A549 (cell line): Measurements from ENCODE around the gene GPRIN3.

Source experiments
- MYC ChIP-seq: IDR thresholded peaks from 2 replicates; pipeline ENCODE4 v1.6.1; 2012; ENCODE audit warnings: mild to moderate bottlenecking, inconsistent platforms, low read length, improper control_type of control experiment, borderline replicate concordance
- RCOR1 ChIP-seq: fragments of 150-350 bp; IDR thresholded peaks from 2 replicates; pipeline ENCODE4 v1.6.1; 2014; ENCODE audit warnings: antibody characterized with exemption, low read length, low read depth
- TF ChIP-seq, protein P1 (sequence below): fragments of >200 bp; sonication (Bioruptor Twin); formaldehyde crosslinking; IDR thresholded peaks from 3 replicates; pipeline ENCODE4 v1.5.1; 2016

DNA sequence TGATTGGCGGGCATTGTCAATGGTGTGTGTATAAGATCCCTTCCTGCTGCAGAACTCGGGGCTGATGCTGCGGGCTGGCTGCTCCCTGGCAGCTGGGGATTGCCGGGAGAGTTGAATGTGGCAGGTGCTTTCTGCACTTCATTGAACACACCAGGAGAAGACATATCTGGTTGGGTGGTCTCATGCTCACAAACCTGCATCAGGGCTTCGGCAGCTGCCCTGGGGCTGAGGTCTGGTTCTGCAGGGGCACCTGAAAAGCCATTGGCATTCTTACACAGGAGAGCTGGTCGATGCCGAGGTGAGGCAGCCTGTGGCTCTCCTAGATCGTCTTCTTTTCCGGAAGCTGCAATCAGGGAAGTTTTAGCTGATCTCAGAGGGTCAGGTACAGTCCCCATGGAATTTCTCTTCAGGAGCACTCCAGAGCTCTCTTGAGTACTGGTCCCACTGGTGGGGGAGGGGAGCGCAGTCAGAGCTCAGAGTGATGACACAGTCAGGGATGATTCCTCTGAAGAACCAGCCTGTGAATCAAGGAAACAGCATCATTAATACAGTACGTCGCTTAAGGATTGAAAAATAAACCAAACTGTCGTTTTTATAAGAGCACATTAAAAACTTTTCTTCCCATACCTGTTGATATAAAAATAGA, 57.8 kb downstream of the GPRIN3 start:
- TF ChIP-seq, protein P1, sequence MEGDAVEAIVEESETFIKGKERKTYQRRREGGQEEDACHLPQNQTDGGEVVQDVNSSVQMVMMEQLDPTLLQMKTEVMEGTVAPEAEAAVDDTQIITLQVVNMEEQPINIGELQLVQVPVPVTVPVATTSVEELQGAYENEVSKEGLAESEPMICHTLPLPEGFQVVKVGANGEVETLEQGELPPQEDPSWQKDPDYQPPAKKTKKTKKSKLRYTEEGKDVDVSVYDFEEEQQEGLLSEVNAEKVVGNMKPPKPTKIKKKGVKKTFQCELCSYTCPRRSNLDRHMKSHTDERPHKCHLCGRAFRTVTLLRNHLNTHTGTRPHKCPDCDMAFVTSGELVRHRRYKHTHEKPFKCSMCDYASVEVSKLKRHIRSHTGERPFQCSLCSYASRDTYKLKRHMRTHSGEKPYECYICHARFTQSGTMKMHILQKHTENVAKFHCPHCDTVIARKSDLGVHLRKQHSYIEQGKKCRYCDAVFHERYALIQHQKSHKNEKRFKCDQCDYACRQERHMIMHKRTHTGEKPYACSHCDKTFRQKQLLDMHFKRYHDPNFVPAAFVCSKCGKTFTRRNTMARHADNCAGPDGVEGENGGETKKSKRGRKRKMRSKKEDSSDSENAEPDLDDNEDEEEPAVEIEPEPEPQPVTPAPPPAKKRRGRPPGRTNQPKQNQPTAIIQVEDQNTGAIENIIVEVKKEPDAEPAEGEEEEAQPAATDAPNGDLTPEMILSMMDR, result no peak
- no peak for TF ChIP-seq RCOR1
- no peak for TF ChIP-seq MYC
